GM19240 (cell line): ENCODE data around the gene TP73.
"Not testable (repeated sequence)": the region's sequence is repeated elsewhere in the genome, so short reads cannot be mapped to it uniquely, and the experiment has no call there.

Experiments used
- DNase-seq: peaks from one replicate; pipeline ENCODE4 v3.0.0; 2011; ENCODE audit warnings: low spot score; ENCODE audit not compliant: insufficient read length

TP73 gene

DNA sequence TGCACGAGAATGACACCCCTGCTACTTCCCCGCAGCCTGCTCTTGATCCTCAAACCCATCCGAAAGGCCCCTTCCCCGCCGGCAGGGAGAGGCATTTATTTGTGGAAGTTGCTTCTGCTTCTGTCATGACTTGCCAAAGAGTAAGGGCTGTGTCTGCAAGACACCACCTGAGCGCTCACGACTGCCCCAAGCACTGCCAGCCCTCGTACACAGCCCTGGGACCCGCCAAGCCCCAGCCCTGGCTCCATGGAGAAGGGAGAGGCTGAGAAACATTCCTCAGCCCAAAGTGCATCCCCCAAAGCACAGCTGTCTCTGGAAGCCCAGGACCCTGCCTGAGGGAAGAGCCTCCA lies 33.8 kb upstream of the TP73 start:
- DNase-seq, result no peak

DNA sequence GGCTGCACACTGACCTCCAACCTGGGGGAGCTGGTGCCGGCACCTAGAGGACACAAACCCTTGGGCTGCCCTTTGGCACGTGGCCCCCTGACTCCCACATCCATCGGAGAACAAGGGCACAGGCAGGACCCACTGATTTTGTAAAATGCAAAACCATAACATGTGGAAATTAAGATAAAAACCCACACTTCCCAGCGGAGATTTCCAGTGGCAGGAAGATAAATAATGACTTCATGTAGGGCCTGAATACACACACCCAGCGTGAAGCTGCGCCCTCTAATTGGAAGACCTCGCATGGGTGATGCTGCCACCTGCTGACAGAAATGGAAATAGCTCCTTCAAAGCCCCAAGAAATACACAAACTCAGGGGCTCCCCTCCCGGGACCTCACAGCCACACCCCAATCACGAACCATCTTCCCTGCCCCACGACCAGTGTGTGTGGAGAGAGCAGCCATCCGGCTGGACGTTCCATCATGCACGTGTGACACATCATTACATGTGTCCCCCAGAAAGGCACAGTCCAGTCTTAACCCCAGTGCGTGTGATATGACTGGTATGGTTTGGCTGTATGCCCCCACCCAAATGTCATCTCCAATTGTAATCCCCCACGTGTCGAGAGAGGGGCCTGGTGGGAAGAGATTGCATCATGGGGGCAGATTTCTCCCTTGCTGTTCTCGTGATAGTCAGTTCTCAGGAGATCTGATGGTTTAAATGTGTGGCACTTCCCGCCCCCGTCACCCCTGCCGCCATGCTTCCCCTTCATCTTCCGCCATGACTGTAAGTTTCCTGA lies 33.2 kb upstream of the TP73 start:
- peak; percentile 69 for DNase-seq

DNA sequence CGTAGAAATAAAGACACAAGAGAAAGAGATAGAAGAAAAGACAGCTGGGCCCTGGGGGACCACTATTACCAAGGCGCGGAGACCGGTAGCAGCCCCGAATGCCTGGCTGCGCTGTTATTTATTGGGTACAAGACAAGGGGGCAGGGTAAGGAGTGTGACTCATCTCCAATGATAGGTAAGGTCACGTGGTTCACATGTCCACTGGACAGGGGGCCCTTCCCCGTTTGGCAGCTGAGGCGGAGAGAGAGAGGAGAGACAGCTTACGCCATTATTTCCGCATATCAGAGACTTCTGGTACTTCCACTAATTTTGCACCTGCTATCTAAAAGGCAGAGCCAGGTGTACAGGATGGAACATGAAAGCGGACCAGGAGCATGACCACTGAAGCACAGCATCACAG lies 31.6 kb upstream of the TP73 start:
- no peak for DNase-seq

DNA sequence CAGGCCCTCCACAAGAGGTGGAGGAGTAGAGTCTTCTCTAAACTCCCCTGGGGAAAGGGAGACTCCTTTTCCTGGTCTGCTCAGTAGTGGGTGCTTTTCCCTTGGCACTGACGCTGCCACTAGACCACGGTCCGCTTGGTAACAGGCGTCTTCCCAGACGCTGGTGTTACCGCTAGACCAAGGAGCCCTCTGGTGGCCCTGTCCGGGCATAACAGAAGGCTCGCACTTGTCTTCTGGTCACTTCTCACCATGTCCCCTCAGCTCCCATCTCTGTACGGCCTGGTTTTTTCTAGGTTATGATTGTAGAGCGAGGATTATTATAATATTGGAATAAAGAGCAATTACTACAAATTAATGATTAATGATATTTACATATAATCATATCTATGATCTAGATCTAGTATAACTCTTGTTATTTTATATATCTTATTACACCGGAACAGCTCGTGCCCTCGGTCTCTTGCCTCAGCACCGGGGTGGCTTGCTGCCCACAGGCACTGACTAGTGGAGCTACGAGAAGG lies 31.1 kb upstream of the TP73 start:
- DNase-seq, result not testable (repeated sequence)

DNA sequence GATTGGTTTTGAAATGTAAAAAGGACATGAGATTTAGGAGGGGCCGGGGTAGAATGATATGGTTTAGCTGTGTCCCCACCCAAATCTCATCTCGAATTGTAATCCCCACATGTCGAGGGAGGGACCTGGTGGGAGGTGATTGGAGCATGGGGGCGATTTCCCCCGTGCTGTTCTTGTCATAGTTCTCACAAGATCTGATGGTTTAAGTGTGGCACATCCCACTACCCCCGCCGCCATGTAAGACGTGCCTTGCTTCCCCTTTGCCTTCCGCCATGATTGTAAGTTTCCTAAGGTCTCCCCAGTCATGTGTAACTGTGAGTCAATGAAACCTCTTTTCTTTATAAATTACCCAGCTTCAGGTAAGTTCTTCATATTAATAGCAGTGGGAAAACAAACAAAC lies 30.2 kb upstream of the TP73 start:
- DNase-seq, result not testable (repeated sequence)

DNA sequence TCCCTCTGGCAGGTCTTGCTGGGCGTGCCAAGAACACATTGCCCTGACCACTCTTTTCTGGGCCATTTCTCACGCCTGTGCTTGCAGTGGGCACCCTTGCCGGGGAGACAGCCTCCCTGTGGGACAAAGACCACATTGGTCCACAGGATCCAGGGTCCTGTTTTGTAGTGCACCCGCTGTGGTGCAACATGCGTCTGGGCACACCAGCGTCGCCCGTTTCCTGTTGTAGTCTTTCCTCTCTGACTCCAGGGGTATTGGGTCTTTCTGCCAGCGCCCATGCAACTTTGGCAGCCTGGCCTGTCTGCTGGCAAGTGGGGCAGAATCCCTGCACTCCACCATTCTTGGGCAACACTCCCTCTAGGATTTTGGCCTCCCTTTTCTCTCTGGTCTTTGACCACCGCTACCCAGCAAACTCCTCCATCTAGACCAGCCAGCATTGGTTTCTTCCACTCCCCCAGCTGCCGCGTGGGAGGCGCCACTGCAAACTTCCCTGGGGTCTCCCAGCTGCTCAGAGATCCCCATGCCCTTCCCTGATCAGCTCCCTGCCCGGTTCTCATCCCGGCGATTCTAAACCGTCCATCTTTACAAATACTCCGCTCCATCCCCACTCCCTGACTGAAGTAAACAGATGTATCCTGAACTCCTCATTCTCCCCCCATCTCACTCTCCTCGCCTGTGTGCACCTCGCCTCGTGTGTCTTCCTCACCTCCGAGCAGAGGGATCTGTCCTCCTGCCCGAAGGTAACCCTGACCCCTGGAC lies 28.7 kb upstream of the TP73 start:
- no peak for DNase-seq

DNA sequence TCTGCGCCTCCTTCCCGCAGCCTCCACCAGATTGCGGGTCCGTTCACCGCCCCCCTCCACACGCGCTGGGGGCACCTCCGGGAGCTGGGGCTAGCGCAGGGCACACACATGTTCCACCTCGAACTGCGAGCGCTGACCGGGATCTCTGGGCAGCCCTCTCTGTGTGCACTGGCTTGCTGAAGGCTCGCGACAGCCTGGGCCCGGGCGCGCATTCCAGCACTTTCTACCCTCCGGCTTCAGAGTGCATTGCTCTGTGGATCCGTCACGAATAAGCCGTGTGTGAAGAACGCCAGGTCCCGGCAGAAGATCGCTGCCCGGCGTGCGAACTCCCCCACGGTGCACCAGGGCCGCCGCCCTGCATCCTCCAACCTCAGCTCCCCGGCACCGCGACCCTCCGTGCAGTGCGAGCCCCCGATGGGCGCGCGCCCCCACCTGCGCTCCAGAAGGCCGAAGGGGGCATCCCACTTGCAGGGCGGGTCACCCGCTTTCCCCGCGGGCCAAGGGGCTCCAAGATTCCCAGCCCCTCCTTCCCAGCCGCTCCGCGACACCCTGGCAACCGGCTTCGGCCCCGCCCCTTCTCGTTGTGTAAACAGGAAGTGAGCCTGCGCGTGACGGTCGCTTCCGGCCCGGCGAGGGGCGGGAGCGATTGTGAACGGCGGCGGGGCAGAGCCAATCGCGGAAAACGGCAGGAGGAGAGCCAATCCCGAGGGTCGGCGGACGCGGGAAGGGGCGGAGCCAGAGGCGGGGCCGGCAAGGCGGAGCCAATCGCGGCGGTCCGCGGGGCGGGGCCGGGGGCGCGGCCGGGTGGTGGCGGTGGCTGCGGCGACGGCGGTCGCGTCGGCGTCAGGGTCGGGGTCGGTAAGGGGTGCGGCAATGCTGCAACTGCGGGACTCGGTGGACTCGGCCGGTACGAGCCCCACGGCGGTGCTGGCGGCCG lies 27.8 kb upstream of the TP73 start, which contains the start of gene TPRG1L:
Gene TPRG1L, plus strand, starts transcription at position 816 of the 937 bp plus-strand sequence. Its CDS starts 58 bp downstream, at position 874.
- DNase-seq, result peak; percentile 100

DNA sequence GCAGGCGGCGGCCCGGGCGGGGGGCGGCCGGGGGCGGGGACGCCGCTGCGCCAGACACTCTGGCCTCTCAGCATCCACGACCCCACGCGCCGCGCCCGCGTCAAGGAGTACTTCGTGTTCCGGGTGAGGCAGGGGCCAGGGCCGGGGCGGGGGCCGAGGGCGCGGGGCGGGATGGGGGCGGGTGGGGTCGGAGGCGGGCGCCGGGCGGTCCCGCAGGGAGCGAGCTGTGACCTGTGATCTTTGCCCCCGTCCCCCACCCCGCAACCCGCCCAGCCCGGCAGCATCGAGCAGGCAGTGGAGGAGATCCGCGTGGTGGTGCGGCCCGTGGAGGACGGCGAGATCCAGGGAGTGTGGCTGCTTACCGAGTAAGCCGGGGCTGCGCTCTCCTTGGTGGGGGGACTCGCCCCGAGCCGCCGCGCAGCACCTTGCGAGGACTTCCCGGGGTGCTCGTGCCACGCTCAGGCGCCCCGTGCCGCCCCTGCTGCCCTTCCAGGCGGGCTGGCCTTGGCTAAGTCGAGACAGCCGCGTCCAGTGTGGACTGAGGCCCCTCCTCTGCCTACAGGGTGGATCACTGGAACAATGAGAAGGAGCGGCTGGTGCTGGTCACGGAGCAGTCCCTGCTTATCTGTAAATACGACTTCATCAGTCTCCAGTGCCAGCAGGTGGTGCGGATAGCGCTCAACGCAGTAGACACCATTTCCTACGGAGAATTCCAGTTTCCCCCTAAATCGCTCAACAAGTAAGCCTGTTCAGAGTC lies 27.0 kb upstream of the TP73 start:
- no peak for DNase-seq

DNA sequence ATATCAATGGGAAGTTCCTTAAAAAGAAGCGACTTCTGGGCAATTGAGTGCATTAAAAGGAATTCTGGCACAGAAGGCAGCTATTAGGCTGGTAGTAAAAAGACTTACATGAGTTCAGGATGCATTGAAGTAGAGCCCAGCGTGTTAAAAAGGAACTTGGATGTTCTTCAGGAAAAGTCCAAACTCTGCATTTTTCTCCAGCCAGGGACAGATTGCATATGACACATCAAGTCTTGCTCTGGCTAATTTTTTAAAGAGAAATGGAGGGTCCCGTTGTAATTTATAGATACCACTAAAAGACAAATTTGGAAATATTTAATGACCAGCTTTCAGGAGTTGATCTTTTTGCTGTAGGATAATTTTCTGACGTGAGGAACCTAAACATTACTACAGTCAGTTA lies 26.3 kb upstream of the TP73 start:
- no peak for DNase-seq

DNA sequence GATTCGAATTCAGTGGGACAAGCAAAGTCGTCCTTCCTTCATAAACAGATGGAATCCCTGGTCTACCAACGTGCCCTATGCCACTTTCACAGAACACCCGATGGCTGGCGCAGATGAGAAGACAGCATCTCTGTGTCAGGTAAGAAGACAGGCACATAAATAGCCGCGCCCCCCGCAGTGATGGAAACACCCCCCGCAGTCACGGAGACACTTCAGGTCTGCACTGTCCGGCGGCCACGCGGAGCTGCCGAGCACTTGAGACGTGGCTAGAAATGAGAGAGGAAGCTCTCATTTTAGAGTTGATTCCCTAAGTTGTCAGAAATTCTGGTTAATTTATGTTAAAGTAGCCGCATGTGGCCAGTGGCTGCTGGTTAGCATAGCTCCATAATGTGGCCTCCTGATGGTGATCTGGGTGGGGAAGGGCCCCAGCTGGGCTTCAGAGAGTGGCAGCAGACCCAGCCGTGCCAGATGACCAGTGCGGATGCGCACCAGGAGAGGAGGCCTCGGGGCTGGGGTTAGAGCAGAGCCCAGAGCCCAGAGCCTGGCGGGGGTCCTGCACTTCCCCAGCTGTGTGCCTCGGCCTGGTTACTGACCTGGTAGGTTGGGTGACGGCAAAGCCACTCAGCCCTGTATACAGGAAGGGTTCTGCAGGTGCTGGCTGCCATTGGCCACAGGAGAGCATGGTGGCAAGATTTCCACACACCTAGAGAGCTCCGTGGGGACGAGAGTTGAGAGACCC lies 24.6 kb upstream of the TP73 start:
- DNase-seq, result no peak

DNA sequence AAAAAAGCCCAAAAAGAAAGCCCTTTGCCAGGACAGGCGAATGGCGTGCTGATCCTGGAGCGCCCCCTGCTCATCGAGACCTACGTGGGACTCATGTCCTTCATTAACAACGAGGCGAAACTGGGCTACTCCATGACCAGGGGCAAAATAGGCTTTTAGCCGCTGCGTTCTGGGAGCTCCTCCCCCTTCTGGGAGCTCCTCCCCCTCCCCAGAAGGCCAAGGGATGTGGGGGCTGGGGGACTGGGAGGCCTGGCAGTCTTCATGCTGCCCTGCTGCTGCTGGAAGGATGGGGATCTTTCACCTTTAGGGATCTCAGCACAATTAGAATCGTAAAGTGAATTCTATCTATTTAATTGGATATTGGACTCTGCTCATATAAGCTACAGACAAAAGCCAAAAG lies 23.9 kb upstream of the TP73 start:
- no peak for DNase-seq

DNA sequence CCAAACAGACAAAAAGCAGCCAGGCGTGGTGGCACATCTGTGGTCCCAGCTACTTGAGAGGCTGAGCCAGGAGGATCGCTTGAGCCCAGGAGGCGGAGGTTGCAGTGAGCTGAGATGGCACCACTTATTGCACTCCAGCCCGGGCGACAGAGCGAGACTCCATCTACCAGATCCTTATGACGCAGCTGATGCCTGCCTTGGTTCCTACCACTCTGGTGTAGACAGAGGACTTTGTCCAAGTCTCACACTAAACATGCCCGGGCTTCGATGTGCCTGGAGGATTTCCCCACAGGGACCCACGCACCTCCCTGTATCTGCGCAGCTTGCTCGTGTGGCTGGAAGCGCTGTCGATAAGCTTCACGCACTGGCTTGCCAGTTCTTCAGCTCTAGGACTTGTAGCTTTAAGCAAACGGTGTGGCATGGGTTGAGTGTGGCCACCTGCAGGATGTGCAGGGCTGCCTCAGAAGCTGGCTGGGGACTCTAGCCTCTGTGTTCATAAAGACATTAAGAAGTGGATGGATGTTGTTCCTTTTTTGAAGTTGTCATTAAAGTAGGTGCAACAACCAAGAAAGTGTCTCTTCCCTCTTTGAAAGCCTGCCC lies 22.7 kb upstream of the TP73 start:
- DNase-seq, result no peak

DNA sequence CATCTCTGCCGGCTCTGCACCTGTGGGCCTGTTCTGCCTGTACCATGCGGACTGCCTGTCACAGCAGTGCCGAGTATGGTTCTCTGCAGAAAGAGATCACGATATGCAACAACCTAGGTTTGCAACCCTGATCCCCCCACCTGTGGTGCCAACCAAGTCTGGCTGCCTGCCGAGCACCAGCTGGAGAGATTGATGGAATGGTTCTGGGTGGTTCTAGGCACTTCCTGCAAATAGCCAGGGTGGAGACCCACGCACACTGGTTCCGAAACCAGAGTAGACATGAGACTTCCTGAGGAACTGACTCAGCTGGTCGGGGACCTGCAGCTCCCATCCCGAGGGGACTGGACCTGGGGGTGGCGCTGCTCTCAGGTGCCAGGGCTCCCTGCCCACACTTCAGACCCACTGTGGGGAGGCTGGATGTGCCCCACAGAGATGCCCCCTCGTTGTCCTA lies 22.1 kb upstream of the TP73 start:
- DNase-seq, result no peak

DNA sequence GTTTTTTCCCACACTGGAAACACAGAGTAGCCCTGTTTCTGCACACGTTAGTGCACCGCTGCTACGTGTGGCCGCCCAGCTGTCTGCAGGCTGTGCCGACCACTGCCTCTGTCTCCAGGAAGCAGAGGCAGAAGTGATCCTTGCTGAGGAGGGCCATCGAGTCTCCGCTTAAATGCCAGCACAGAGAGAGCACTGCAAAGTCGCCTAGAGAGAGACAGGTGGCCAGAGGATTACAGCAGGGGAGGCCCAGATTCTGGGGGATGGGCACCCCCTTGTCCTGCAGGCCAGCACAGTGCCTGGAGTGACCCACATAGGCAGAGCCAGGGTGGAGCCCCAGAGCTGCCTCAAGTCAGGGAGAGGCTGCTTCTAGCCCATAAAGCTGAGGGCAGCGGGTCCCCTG lies 21.4 kb upstream of the TP73 start:
- no peak for DNase-seq

DNA sequence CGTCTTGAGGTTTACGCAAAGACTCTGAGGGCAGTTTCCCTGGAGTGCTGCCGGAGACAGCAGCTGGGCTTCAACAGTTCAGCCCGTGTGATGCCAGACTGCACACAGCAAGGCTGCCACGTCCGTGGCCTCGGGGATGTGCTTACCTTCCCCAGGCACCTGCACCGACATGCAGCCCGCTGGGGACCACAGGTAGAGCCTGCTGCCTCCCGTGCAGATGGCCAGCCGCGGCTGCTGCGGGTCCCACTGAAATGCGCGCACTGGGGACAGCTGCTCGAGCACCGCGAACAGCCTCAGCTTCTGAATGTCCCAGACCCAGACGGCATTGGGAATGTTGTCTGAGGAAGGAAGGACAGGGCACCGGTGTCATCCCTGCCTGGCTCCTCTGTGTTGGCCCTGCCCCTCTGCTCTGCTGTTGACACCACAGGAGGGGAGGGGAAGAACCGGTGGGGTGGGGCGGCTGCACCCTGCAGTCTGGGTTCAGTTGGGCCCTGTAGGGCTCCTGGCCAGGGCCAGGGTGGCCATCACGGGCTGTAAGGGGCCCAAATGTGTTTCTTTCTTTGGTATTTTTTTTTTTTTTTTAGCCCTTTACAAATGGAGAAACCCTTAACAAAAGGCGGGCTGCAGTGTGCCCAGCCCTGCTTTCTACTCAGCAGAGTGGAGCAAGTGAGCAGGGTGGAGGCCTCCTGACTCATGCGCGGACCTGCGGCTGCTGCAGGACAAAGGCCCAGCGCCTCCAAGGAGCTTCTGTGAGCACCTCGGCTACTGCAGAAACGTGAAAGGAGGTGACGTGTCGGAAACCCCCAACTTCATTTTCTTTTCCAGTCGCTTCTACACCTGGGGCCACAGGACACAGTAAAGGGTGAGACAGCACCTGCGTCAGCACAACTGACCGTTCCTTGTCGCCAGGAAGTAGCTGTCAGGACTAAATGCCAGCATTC lies 20.7 kb upstream of the TP73 start:
- no peak for DNase-seq

DNA sequence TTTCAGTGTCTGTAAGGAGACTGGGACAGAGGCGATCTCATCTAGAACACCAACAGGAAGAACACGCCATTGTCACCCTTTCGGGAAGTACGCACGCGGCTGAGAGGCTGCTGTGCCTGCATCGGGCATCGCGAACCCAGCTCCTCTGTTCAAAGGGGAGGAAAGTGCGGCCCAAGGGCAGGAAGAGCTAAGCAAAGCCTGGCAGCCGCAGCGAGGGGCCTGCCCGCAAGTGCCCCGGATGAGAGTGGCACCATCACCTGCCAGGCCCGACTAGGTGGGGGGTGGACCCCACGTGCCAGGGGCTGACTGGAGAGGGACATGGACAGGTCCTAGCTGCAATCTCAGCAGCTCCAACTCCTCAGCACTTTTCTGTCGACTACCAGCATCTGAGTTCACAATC lies 20.0 kb upstream of the TP73 start:
- DNase-seq, result no peak

DNA sequence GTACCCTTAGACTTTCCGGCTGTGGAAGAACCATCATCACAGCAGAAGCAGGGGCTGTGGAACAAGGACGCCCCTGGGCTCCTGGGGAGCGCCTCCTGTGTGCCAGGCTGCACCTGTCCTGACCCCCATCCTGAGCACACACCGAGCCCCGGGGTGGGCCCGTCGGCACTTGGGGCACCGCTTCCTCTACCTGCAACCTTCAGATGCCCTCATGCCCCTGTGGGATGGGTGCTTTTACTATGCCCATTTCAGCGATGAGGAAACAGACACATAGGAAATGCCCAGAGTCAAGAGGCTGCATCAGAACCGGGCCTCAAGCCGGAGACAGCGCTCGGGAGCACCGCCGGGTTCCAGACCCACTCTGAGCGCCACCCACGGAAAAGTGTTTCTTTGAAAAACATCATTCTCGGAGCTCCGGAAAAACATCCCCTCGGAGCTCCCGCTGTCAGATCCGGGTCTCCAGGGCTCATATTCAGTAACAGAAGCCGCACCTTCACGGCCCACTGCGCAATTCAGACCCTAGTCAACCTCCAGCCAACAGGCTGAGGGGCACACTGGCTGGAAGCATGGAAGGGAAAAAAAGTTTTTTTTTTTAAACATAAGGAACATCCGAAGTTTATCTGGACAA lies 19.5 kb upstream of the TP73 start:
- DNase-seq, result no peak
